HEK293 (cell line): ENCODE measurements around the gene SLC25A45.

Experiments
- TCF7L2 ChIP-seq: IDR thresholded peaks from 2 replicates; pipeline ENCODE4 v1.6.1; 2011; ENCODE audit warnings: low read depth, mild to moderate bottlenecking, inconsistent platforms, low read length, moderate library complexity, borderline replicate concordance
- ZBTB21 ChIP-seq: fragments of 450-650 bp; formaldehyde crosslinking; IDR thresholded peaks from 2 replicates; pipeline ENCODE4 v1.5.1; 2017; ENCODE audit warnings: missing biosample characterization, missing genetic modification characterization
- ZNF24 ChIP-seq: fragments of 450-650 bp; formaldehyde crosslinking; IDR thresholded peaks from 2 replicates; pipeline ENCODE4 v1.5.1; 2016; ENCODE audit warnings: missing biosample characterization, missing genetic modification characterization
- TF ChIP-seq, protein P1 (sequence below): fragments of 450-650 bp; formaldehyde crosslinking; IDR thresholded peaks from 2 replicates; pipeline ENCODE4 v1.5.1; 2016; ENCODE audit warnings: missing biosample characterization, missing genetic modification characterization
- TF ChIP-seq, protein P2 (sequence below): sonication (generic); formaldehyde crosslinking; IDR thresholded peaks from 2 replicates; pipeline ENCODE4 v1.8.1; 2022; ENCODE audit warnings: mild to moderate bottlenecking, moderate library complexity, missing genetic modification reagents
- TF ChIP-seq, protein P3 (sequence below): fragments of 450-650 bp; formaldehyde crosslinking; IDR thresholded peaks from 2 replicates; pipeline ENCODE4 v1.5.1; 2016; ENCODE audit warnings: missing biosample characterization, missing genetic modification characterization
- TF ChIP-seq, protein P4 (sequence below): fragments of 450-650 bp; IDR thresholded peaks from 2 replicates; pipeline ENCODE4 v1.5.1; 2018; ENCODE audit warnings: missing biosample characterization, mild to moderate bottlenecking, missing genetic modification characterization
- TF ChIP-seq, protein P5 (sequence below): fragments of 450-650 bp; formaldehyde crosslinking; IDR thresholded peaks from 2 replicates; pipeline ENCODE4 v1.5.1; 2016; ENCODE audit warnings: missing biosample characterization, missing genetic modification characterization

DNA sequence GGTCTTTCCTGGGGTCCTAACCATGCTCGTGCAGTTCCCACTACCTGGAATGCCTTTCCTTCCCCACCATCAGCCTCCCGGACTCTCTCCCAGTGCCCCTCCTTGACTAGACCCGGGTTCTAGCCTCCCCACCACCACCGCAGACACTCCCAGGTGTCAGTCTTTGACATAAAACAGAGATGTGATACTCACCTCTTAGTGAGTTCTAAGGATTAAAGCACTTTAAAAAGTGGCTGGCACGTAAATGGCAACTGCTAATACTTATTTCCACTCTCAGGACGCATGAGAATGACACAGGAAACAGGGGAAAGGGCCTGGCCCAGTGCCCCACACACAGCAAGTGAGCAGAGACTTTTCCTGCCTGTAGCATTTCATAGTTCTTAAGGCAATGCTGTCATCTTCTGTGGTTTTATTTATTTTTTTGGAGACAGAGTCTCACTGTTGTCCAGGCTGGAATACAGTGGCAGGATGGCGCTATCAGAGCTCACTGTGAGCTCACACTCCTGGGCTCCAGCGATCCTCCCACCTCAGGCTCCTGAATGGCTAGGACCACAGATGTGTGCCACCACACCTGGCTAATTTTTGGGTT lies 1.9 kb upstream of the SLC25A45 start:
- TF ChIP-seq, protein P1, sequence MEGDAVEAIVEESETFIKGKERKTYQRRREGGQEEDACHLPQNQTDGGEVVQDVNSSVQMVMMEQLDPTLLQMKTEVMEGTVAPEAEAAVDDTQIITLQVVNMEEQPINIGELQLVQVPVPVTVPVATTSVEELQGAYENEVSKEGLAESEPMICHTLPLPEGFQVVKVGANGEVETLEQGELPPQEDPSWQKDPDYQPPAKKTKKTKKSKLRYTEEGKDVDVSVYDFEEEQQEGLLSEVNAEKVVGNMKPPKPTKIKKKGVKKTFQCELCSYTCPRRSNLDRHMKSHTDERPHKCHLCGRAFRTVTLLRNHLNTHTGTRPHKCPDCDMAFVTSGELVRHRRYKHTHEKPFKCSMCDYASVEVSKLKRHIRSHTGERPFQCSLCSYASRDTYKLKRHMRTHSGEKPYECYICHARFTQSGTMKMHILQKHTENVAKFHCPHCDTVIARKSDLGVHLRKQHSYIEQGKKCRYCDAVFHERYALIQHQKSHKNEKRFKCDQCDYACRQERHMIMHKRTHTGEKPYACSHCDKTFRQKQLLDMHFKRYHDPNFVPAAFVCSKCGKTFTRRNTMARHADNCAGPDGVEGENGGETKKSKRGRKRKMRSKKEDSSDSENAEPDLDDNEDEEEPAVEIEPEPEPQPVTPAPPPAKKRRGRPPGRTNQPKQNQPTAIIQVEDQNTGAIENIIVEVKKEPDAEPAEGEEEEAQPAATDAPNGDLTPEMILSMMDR (tag by site-specific recombination): no peak
- TF ChIP-seq, protein P2, sequence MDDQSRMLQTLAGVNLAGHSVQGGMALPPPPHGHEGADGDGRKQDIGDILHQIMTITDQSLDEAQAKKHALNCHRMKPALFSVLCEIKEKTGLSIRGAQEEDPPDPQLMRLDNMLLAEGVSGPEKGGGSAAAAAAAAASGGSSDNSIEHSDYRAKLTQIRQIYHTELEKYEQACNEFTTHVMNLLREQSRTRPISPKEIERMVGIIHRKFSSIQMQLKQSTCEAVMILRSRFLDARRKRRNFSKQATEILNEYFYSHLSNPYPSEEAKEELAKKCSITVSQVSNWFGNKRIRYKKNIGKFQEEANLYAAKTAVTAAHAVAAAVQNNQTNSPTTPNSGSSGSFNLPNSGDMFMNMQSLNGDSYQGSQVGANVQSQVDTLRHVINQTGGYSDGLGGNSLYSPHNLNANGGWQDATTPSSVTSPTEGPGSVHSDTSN (CRISPR knock-in tag): no peak
- TF ChIP-seq, protein P3, sequence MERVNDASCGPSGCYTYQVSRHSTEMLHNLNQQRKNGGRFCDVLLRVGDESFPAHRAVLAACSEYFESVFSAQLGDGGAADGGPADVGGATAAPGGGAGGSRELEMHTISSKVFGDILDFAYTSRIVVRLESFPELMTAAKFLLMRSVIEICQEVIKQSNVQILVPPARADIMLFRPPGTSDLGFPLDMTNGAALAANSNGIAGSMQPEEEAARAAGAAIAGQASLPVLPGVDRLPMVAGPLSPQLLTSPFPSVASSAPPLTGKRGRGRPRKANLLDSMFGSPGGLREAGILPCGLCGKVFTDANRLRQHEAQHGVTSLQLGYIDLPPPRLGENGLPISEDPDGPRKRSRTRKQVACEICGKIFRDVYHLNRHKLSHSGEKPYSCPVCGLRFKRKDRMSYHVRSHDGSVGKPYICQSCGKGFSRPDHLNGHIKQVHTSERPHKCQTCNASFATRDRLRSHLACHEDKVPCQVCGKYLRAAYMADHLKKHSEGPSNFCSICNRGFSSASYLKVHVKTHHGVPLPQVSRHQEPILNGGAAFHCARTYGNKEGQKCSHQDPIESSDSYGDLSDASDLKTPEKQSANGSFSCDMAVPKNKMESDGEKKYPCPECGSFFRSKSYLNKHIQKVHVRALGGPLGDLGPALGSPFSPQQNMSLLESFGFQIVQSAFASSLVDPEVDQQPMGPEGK (tag by site-specific recombination): no peak
- TF ChIP-seq TCF7L2 (no peak), ZNF24 (tag by site-specific recombination) (no peak), ZBTB21 (no peak)
- TF ChIP-seq, protein P4, sequence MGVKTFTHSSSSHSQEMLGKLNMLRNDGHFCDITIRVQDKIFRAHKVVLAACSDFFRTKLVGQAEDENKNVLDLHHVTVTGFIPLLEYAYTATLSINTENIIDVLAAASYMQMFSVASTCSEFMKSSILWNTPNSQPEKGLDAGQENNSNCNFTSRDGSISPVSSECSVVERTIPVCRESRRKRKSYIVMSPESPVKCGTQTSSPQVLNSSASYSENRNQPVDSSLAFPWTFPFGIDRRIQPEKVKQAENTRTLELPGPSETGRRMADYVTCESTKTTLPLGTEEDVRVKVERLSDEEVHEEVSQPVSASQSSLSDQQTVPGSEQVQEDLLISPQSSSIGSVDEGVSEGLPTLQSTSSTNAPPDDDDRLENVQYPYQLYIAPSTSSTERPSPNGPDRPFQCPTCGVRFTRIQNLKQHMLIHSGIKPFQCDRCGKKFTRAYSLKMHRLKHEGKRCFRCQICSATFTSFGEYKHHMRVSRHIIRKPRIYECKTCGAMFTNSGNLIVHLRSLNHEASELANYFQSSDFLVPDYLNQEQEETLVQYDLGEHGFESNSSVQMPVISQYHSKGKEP: no peak
- TF ChIP-seq, protein P5, sequence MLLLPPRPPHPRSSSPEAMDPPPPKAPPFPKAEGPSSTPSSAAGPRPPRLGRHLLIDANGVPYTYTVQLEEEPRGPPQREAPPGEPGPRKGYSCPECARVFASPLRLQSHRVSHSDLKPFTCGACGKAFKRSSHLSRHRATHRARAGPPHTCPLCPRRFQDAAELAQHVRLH: no peak
